ENCODE data around the gene MAP3K19. TPM values are rescaled to one million over a fixed set of nuclear protein-coding genes. Genes with fewer than 3 reads are reported as not detected.

MAP3K19 gene
- total RNA-seq, 1 experiment from 2014 or later, result not detected

GRCh38 chr2:134985061-134985460 lies 62.2 kb downstream of the MAP3K19 start (continued):
- TF ChIP-seq ARID4B (CRISPR knock-in tag; IDR thresholded peaks at IDR 0.05; ENCODE audit: borderline replicate concordance) (no peak), GABPB1 (CRISPR knock-in tag; IDR thresholded peaks at IDR 0.05) (no peak), GRHL2 (CRISPR knock-in tag; IDR thresholded peaks at IDR 0.05; ENCODE audit: insufficient replicate concordance, severe bottlenecking) (no peak), ATF3 (CRISPR knock-in tag; conservative IDR thresholded peaks at IDR 0.05) (no peak), ZNF416 (CRISPR knock-in tag; IDR thresholded peaks at IDR 0.05) (no peak), TEAD4 (CRISPR knock-in tag; IDR thresholded peaks at IDR 0.05) (no peak), SOX15 (CRISPR knock-in tag; IDR thresholded peaks at IDR 0.05) (no peak), RORB (CRISPR knock-in tag; IDR thresholded peaks at IDR 0.05) (no peak), SP1 (CRISPR knock-in tag; conservative IDR thresholded peaks at IDR 0.05) (no peak), EMX1 (CRISPR knock-in tag; IDR thresholded peaks at IDR 0.05) (no peak), ZNF425 (CRISPR knock-in tag; conservative IDR thresholded peaks at IDR 0.05) (no peak)
- TF ChIP-seq, protein P1, sequence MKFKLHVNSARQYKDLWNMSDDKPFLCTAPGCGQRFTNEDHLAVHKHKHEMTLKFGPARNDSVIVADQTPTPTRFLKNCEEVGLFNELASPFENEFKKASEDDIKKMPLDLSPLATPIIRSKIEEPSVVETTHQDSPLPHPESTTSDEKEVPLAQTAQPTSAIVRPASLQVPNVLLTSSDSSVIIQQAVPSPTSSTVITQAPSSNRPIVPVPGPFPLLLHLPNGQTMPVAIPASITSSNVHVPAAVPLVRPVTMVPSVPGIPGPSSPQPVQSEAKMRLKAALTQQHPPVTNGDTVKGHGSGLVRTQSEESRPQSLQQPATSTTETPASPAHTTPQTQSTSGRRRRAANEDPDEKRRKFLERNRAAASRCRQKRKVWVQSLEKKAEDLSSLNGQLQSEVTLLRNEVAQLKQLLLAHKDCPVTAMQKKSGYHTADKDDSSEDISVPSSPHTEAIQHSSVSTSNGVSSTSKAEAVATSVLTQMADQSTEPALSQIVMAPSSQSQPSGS (CRISPR knock-in tag; IDR thresholded peaks at IDR 0.05; ENCODE audit: borderline replicate concordance, low read depth), result no peak

DNA sequence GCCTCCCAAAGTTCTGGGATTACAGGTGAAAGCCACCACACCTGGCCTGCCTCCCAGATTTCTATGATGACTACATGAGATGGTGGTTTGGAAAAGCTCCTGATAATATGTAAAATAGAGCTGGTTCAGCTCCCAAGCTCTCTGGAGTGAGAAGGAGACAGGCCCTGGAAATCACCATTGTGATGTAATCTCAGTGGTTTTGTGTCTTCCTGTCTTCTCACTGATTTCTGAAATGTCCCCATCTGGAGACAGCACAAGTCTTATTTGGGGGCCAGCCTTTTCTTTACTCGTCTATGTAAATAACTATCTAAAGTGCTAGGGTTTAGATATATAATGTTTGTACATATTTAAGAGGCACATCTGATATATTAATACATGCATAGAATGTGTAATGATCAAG lies 64.6 kb downstream of the MAP3K19 start:
- 0 out of 2 replicates have a peak, but pooled peaks cover 2% of the 10 kb centered on the region for H3K4me1 Mint-ChIP-seq
- H3K4me3 Mint-ChIP-seq, result no peak overlapping the region
- CTCF ChIA-PET, result interaction anchor here (0.5 to 0.7 kb wide), 2 partner anchors 396 to 754 kb away, joined by 3 to 5 read pairs; no protein-coding TSS in a partner anchor
- no peaks in the 10 kb centered on the region for H3K36me3 Mint-ChIP-seq
- H3K27me3 Mint-ChIP-seq (ENCODE audit: low read depth), result peaks cover 4% of the 10 kb centered on the region
- no peak overlapping the region for H3K27ac Mint-ChIP-seq
- peaks cover 15% of the 10 kb centered on the region for H3K9me3 Mint-ChIP-seq
- DNase-seq (ENCODE audit: low spot score) (no peak), ATAC-seq (no peak)
- POLR2A ChIA-PET, result no interaction called here
- no peak for TF ChIP-seq ZNF219 (CRISPR knock-in tag; IDR thresholded peaks at IDR 0.05; ENCODE audit: borderline replicate concordance)
- TF ChIP-seq FOXK1 (CRISPR knock-in tag; IDR thresholded peaks at IDR 0.05), result no peak
- TF ChIP-seq, protein P2, sequence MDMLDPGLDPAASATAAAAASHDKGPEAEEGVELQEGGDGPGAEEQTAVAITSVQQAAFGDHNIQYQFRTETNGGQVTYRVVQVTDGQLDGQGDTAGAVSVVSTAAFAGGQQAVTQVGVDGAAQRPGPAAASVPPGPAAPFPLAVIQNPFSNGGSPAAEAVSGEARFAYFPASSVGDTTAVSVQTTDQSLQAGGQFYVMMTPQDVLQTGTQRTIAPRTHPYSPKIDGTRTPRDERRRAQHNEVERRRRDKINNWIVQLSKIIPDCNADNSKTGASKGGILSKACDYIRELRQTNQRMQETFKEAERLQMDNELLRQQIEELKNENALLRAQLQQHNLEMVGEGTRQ (CRISPR knock-in tag; IDR thresholded peaks at IDR 0.05), result no peak
- TF ChIP-seq MYBL2 (CRISPR knock-in tag; IDR thresholded peaks at IDR 0.05), result no peak
- TF ChIP-seq, protein P3, sequence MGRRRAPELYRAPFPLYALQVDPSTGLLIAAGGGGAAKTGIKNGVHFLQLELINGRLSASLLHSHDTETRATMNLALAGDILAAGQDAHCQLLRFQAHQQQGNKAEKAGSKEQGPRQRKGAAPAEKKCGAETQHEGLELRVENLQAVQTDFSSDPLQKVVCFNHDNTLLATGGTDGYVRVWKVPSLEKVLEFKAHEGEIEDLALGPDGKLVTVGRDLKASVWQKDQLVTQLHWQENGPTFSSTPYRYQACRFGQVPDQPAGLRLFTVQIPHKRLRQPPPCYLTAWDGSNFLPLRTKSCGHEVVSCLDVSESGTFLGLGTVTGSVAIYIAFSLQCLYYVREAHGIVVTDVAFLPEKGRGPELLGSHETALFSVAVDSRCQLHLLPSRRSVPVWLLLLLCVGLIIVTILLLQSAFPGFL (CRISPR knock-in tag; IDR thresholded peaks at IDR 0.05; ENCODE audit: borderline replicate concordance), result no peak
- TF ChIP-seq E2F4 (CRISPR knock-in tag; IDR thresholded peaks at IDR 0.05; ENCODE audit: borderline replicate concordance, low read depth), result no peak
- TF ChIP-seq ETV6 (CRISPR knock-in tag; IDR thresholded peaks at IDR 0.05), result no peak
- TF ChIP-seq HMGA2 (CRISPR knock-in tag; IDR thresholded peaks at IDR 0.05), result no peak
- TF ChIP-seq TP53 (CRISPR knock-in tag; IDR thresholded peaks at IDR 0.05), result no peak
- no peak for TF ChIP-seq ATF1 (CRISPR knock-in tag; IDR thresholded peaks at IDR 0.05)
- TF ChIP-seq RORB (CRISPR knock-in tag; IDR thresholded peaks at IDR 0.05), result no peak
- TF ChIP-seq, protein P4, sequence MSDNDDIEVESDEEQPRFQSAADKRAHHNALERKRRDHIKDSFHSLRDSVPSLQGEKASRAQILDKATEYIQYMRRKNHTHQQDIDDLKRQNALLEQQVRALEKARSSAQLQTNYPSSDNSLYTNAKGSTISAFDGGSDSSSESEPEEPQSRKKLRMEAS (CRISPR knock-in tag; IDR thresholded peaks at IDR 0.05), result no peak
- no peak for TF ChIP-seq KAT7 (CRISPR knock-in tag; IDR thresholded peaks at IDR 0.05; ENCODE audit: borderline replicate concordance)
- TF ChIP-seq NFATC4 (CRISPR knock-in tag; IDR thresholded peaks at IDR 0.05), result no peak
- TF ChIP-seq NFYB (CRISPR knock-in tag; conservative IDR thresholded peaks at IDR 0.05; ENCODE audit: low read depth), result no peak
- TF ChIP-seq ZNF396 (CRISPR knock-in tag; IDR thresholded peaks at IDR 0.05; ENCODE audit: borderline replicate concordance), result no peak

Data from WTC11 (cell line).